ENCODE data around the gene RGCC. TPM values are rescaled to one million over a fixed set of nuclear protein-coding genes. Genes with fewer than 3 reads are reported as not detected.

The RGCC gene
- total RNA-seq, 1 donor from 2014 or later: 17.1 TPM

DNA sequence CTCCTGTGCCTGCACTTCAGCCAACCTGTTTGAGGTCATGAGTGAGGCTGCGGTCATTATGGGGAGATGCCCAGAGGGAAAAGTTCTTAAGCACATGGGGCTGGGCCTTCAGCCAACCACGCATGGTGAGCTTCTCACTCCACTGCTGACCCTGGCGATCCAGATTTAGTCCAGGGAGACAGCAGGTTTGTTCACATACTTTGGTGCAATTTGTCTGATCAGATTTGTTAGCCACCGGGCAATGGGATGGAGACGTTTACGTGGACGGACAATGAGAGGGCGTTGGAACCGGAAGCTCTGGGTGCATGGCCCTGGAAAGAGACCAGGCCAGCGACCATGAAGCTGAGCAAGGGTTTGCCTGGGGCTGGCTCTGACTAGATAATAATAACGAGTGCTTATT lies 56.2 kb downstream of the RGCC start:
- FAIRE-seq: no peak
- DNase-seq (ENCODE audit: low spot score in 2 of 2): no peak

DNA sequence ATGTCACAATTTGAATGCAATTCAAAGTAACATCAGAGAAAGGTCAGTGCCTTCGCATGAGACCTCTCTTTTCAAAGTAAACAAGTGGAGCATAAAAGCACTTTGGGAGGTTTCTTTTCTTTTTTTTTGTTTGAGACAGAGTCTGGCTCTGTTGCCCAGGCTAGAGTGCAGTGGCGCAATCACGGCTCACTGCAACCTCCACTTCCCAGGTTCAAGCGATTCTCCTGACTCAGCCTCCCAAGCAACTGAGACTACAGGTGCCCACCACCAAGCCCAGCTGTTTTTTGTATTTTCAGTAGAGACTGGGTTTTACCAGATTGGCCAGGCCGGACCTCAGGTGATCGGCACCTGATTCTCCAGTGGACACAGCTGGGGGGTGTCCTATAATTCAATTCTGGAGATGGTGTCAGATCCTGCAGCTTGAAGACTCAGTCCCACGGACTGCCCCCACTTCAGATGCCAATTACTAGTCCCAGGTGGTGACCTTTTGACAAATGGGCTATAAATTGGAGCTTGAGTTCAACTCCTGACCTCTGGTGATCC lies 57.6 kb downstream of the RGCC start:
- FAIRE-seq: no peak
- DNase-seq (ENCODE audit: low spot score in 2 of 2): no peak

DNA sequence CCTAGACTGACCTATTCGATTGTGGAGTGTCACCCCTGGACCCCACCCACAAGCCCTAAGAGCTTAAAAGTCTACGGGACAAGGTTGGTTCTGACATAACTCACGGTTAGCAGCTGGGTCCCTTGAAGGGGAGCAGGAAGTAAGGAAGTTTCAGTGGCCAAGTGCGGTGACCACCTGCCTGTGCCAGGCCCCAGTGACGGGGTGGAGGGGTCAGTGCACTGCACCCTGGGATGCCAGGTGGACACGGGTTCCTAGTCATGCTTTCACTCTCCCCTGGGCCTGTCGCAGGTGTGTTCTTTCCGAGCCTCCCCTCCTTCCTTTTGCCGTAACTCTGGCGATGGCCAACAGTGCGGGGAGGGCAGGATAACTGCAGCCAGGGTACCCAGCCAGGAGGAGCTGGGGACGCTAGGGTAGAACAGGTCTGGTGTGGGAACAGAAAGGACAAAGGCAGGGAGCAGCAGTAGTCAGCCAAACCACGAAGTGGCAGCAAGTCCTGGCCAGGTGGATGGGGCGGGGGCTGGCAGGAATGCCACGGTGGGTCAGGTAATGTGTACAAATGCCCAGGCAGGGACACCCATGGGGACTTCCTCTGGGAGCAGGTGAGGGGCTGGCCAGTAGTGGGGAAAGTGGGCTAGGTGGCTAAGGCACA lies 58.3 kb downstream of the RGCC start:
- no peak for FAIRE-seq
- DNase-seq (ENCODE audit: low spot score in 2 of 2): no peak

DNA sequence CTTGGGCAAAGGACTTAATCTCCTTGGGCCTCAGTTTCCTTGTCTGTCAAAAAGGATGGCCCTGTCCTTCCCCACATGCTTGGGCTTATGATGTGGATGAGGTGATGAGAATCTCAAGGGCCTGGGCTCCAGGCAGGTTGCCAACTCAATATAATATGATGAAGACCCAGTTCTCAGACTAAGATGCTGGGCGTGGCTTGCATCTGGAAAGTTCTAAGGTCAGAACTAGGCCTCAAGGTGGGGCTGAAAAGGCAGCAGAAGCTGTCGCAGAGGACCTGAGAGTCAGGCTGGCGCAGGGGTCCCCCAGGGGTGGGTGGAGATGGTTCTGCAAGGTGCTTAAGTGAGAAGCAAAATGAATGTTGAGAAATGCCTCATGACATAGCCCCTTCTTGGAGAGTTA lies 58.8 kb downstream of the RGCC start:
- DNase-seq (ENCODE audit: low spot score in 2 of 2) (no peak), FAIRE-seq (no peak)

DNA sequence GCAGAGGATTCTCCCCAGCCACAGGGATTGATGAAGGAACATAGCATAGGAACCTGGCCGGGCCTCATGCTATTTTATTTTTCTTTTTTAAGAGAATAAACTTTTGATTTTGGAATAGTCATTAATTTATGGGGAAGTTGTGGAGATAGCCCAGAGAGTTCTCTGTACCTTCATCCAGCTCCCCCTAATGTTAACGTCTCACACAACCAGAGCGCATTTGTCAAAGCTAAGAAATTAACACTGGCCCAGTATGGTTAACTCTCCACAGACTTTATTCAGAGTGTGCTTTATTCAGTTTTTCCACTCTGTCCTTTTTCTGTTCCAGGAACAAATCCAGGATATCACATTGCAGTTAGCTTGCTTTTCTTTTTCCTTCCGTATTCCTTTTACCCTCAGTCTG lies 59.4 kb downstream of the RGCC start:
- FAIRE-seq: no peak
- no peak for DNase-seq (ENCODE audit: low spot score in 2 of 2)

DNA sequence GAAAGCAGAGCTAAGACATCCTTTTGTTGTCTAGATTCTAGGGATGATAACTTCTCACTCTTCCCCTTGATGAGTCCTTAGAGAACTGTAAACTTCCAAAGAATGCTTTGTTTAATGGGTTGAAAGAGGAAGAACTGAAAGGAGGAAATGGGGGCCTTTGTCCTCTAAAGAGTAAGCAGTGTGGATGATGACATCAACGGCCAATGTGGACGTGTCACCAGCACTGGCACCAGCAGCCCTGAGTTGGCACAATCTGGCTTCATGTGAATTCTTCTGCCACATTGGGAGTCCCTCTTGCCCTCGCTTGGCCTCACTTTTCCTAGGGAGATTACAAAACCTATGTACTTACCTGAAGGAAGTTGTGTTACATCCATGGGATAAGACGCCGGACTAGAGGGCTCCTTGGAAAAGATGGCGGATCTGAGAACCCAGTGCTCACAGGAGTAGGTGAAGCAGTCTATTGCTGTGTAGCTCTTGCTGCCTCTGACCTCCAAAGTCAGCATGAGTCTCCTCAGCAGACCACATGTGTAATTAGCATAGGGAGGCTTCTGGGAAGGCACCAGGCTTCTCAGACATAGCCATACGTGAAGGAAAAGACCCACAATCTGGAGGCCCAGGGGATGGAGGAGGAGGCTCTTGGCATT lies 62.8 kb downstream of the RGCC start:
- DNase-seq (ENCODE audit: low spot score in 2 of 2): no peak
- no peak for FAIRE-seq

Other genes starting within 250 kb of the RGCC start
- 24.5 TPM for gene MTRF1, start 194.0 kb upstream of the RGCC start, total RNA-seq
- 61.1 TPM for gene NAA16, start 146.3 kb upstream of the RGCC start, total RNA-seq